ENCODE results near the gene CNPY3. TPM values are rescaled to one million over a fixed set of nuclear protein-coding genes. Genes with fewer than 3 reads are reported as not detected.
"Not testable (repeated sequence)": the region's sequence is repeated elsewhere in the genome, so short reads cannot be mapped to it uniquely, and the experiment has no call there.

Gene CNPY3
- total and polyA plus RNA-seq, 10 of the 15 experiments (the other 5 are each of a cell fraction or from before 2014, with no cell fraction given): 7.2 to 102 (median 73.6) TPM

DNA sequence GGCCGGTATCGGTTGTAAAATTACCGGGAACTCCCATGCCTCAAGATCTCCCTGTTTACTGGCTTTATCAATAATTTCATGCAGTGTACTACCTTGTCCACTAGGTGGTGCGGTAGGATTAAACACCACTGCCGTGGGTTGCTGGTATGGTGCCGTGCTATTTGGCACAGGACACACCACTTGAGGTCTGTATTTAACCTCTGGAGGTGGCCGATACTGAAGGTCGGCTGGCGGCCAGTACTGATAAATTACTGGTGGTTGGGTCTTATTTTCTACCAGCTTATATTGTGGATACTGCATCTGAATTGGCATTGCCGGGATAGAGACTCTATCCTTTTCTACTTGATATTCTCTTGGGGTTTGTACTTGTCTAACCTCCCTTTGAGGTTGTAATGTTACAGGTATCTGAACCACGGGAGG lies 27.7 kb upstream of the CNPY3 start (continued):
- TF ChIP-seq NRF1 (conservative IDR thresholded peaks at IDR 0.05; ENCODE audit: low read depth, low read length) (no peak), BHLHE40 (IDR thresholded peaks at IDR 0.05; ENCODE audit: borderline replicate concordance in 1 of 2, low read depth in 2 of 2, low read length in 1 of 2) (peak; percentile 14 to 36; a peak in 1 of 4 replicates), NR2F1 (conservative IDR thresholded peaks at IDR 0.05) (peak; percentile 68), POU2F2 (IDR thresholded peaks at IDR 0.05; ENCODE audit: borderline replicate concordance, low read depth, low read length) (peak; percentile 67; the same call in 1 of the 3 replicates), RCOR1 (conservative IDR thresholded peaks at IDR 0.05; ENCODE audit: low read depth, low read length) (no peak), TARDBP (IDR thresholded peaks at IDR 0.05; ENCODE audit: borderline replicate concordance) (no peak), NKRF (conservative IDR thresholded peaks at IDR 0.05) (no peak), YY1 (IDR thresholded peaks at IDR 0.05; ENCODE audit: low read depth, low read length) (peak; percentile 59; the same call in 1 of the 2 replicates), SREBF1 (IDR thresholded peaks at IDR 0.05; ENCODE audit: low read length) (no peak), KLF5 (IDR thresholded peaks at IDR 0.05; ENCODE audit: partially characterized antibody) (no peak), SMARCA5 (IDR thresholded peaks at IDR 0.05) (peak; percentile 55; the same call in 1 of the 2 replicates), CHD4 (IDR thresholded peaks at IDR 0.05) (no peak)

- POLR2A ChIA-PET: interaction anchor here (0.6 kb wide), 2 partner anchors 169 to 267 kb away, joined by 3 read pairs; no protein-coding TSS in a partner anchor
- H3K79me2 ChIP-seq (ENCODE audit: control insufficient read depth, insufficient read depth, low read length); H4K20me1 ChIP-seq (ENCODE audit: control insufficient read depth, insufficient read depth); ATAC-seq; H3K27ac ChIP-seq (ENCODE audit: control insufficient read depth, insufficient read depth); in situ Hi-C loops (cut with MboI); FAIRE-seq; H3K9ac ChIP-seq (ENCODE audit: control insufficient read depth, insufficient read depth, low read length); BruUV-seq (replicated peaks); DNase-seq (ENCODE audit: low read depth, low spot score); H3K4me2 ChIP-seq (ENCODE audit: control insufficient read depth, insufficient read depth); H3K36me3 ChIP-seq (ENCODE audit: control insufficient read depth in 2 of 2, insufficient read depth in 2 of 2, low read length in 1 of 2); H3K4me1 ChIP-seq (ENCODE audit: control insufficient read depth, insufficient read depth, low read length); H3K9me3 ChIP-seq (replicated peaks; ENCODE audit: control insufficient read depth, insufficient read depth, low read length); H3K27me3 ChIP-seq (replicated peaks in 1 of 2; ENCODE audit: control insufficient read depth in 2 of 2, insufficient read depth in 2 of 2, low read length in 1 of 2); H3K4me3 ChIP-seq: not testable (repeated sequence)
- 70% methylated on average over 22 of the region's 22 CpGs for WGBS (ENCODE audit: insufficient coverage, insufficient replicate concordance, low lambda C conversion rate, missing lambda C conversion rate)
- intact Hi-C loops (cut with micrococcal nuclease; ENCODE audit: unreplicated experiment): loop anchor here (5.0 kb wide), 2 partner anchors 105 to 155 kb away; partner anchors contain the start of genes KLC4 and MRPL2
- CTCF ChIA-PET: interaction anchor here (0.9 to 3.3 kb wide), 11 partner anchors 8 to 245 kb away, joined by 3 to 28 read pairs (median 8); partner anchors contain the start of genes GNMT, PPP2R5D and PTCRA
- H2AFZ ChIP-seq (ENCODE audit: control insufficient read depth, low read depth, low read length): peak overlapping the region; percentile 7; the same call in 1 of the 2 replicates
- RAD21 ChIA-PET (ENCODE audit: unreplicated experiment): interaction anchor here (1.2 kb wide), 1 partner anchor 113 kb away, joined by 3 read pairs; no protein-coding TSS in a partner anchor
- SMC1A ChIA-PET (ENCODE audit: uncharacterized antibody, unreplicated experiment): interaction anchor here (0.8 to 3.1 kb wide), 4 partner anchors 26 to 240 kb away, joined by 3 to 19 read pairs (median 4); partner anchors contain the start of genes CNPY3 and RRP36
Observed at GRCh38 chr6:42902429-42903263, 26.6 kb upstream of the CNPY3 start.

Measured in GM12878 (cell line).